ENCODE measurements around the gene PKP4. TPM values are rescaled to one million over a fixed set of nuclear protein-coding genes. Genes with fewer than 3 reads are reported as not detected.

The PKP4 gene
- total RNA-seq, 1 donor from 2014 or later, result 41.0 TPM

DNA sequence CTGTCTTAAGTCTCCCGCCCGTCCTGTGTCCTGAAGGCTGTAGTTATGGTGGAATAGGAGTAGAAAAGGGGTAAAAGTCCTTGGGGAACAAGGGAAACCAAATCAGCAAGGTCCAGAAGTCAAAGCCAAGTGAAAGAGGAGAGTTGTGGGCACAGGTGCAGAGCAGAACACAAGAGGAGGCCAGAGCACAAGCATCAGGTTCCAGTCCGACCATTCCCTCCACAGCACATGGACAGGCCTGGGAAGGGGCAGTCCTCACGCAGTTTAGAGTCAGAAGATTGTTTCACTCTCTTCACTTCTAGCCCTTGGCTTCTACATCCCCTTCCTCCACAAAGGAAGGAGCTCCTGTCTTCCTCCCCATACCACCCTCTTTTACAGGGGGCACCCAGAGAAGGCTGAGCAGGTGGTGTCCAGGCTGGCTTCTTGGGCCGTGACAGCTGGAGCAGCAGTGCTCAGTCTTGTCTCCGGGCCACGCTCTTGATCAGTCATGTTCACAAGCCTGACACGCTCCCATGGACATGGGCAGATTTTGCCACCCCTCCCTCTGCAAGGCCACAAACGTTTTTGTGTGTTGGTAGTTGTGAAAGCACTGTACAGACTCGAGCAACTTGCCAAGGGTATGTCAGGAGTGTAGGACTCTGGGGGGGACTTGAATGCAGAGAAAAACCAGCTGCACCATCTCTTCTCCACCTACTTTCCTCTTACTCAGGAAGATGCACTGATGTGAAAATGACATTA lies 199.9 kb downstream of the PKP4 start:
- DNase-seq (ENCODE audit: low read depth), result no peak
- TF ChIP-seq, protein P1, sequence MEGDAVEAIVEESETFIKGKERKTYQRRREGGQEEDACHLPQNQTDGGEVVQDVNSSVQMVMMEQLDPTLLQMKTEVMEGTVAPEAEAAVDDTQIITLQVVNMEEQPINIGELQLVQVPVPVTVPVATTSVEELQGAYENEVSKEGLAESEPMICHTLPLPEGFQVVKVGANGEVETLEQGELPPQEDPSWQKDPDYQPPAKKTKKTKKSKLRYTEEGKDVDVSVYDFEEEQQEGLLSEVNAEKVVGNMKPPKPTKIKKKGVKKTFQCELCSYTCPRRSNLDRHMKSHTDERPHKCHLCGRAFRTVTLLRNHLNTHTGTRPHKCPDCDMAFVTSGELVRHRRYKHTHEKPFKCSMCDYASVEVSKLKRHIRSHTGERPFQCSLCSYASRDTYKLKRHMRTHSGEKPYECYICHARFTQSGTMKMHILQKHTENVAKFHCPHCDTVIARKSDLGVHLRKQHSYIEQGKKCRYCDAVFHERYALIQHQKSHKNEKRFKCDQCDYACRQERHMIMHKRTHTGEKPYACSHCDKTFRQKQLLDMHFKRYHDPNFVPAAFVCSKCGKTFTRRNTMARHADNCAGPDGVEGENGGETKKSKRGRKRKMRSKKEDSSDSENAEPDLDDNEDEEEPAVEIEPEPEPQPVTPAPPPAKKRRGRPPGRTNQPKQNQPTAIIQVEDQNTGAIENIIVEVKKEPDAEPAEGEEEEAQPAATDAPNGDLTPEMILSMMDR (conservative IDR thresholded peaks at IDR 0.05; ENCODE audit: low read depth, low read length), result no peak
- H3K4me3 ChIP-seq (ENCODE audit: low read depth, low read length), result no peak overlapping the region

GRCh38 chr2:158658396-158658795 lies 201.6 kb downstream of the PKP4 start:
- no peak for DNase-seq (ENCODE audit: low read depth)
- no peak overlapping the region for H3K4me3 ChIP-seq (ENCODE audit: low read depth, low read length)
- TF ChIP-seq, protein P1 (conservative IDR thresholded peaks at IDR 0.05; ENCODE audit: low read depth, low read length), result no peak

DNA sequence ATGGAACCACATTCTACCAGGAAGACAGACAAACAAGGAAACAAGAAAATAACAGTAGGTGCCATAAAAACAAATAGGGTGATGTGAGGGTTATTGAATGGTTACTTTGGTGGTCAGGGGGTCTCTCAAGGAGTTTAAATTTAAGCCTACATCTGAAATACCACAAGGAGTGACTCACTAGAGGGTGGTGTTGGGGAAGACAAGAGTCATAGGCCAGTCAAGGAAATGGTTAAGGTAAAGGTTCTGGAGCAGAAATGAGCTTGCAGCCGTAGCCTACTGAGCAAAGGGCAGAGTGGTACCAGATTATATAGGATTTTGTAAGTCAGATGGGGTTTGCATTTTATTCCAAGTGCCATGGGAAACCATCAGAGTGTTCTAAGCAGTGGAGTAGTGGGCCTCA lies 202.7 kb downstream of the PKP4 start:
- H3K4me3 ChIP-seq (ENCODE audit: low read depth, low read length), result no peak overlapping the region
- TF ChIP-seq, protein P1 (conservative IDR thresholded peaks at IDR 0.05; ENCODE audit: low read depth, low read length), result no peak
- no peak for DNase-seq (ENCODE audit: low read depth)

DNA sequence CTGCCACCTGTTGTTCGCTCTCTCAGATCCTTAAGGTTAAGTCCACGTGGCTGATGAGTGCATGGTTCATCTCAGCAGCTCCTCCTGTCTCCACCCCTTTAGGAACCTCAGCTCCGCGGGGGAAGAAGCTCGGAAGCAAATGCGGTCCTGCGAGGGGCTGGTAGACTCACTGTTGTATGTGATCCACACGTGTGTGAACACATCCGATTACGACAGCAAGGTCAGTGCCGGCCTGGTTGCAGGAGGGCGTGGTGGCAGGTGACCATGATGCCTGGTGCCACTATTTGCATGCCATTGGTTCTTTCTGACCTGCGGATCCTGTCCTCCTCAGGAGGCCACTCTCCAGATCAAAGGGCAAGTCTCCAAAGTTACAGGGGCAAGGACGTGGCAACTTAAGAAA lies 204.5 kb downstream of the PKP4 start:
- H3K4me3 ChIP-seq (ENCODE audit: low read depth, low read length), result no peak overlapping the region
- TF ChIP-seq, protein P1 (conservative IDR thresholded peaks at IDR 0.05; ENCODE audit: low read depth, low read length), result no peak
- DNase-seq (ENCODE audit: low read depth), result no peak

GRCh38 chr2:158662421-158662820 lies 205.7 kb downstream of the PKP4 start:
- H3K4me3 ChIP-seq (ENCODE audit: low read depth, low read length), result no peak overlapping the region
- no peak for DNase-seq (ENCODE audit: low read depth)
- TF ChIP-seq, protein P1 (conservative IDR thresholded peaks at IDR 0.05; ENCODE audit: low read depth, low read length), result no peak

DNA sequence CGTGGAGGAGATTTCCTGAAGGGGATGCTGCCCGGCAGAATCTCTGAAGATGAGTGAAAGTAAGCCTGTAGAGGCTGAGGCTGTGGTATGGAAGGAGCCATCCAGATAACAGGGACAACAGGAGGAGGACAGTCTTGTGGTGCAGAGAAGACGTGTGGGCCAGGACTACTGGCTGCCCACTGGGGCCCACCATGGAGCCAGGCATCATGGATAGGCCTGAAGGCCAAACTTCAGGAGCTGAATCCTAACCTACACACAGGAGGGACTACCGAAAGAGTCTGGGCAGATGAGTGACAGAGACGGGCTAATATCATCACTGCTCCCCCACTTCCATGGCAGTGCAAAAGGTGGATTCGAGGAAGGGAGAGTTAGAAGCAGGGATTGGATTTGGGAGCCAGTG lies 207.0 kb downstream of the PKP4 start:
- H3K4me3 ChIP-seq (ENCODE audit: low read depth, low read length), result no peak overlapping the region
- TF ChIP-seq, protein P1 (conservative IDR thresholded peaks at IDR 0.05; ENCODE audit: low read depth, low read length), result no peak
- no peak for DNase-seq (ENCODE audit: low read depth)

DNA sequence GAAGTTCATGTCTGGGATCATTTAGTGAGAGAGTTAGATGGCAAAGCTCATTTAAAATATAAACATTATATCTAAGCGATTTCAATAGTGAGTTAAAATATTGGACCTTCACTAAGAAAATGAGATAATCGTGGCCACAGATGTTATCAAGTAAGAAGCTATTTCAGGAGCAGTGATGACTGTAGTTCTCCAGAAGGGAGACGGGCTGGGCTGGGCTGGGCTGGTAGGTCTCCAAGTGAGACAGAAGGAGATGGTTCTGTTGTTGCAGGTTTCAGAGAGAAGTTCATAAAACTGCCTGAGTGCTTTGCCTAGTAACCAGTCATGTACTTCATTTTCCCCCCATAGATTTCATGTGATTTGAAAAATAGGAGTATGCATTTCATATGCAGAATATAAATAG lies 208.2 kb downstream of the PKP4 start:
- no peak overlapping the region for H3K4me3 ChIP-seq (ENCODE audit: low read depth, low read length)
- DNase-seq (ENCODE audit: low read depth), result no peak
- TF ChIP-seq, protein P1 (conservative IDR thresholded peaks at IDR 0.05; ENCODE audit: low read depth, low read length), result no peak
